Muscle of back (tissue), 11 donors: Measurements from ENCODE around the gene NADK2. TPM values are rescaled to one million over a fixed set of nuclear protein-coding genes. Genes with fewer than 3 reads are reported as not detected.
"Not testable (repeated sequence)": the region's sequence is repeated elsewhere in the genome, so short reads cannot be mapped to it uniquely, and the experiment has no call there.

Experiments used
- DNase-seq, 3 donors: peaks; one replicate each; pipeline versions ENCODE4 v3.0.0 to v3.0.0-alpha.2; 2013
- polyA plus RNA-seq, 10 donors: library from polyadenylated mRNA; unstranded; fragments of 120-200 nt; gene quantifications; one replicate each; pipeline ENCODE4 v1.2.1, GENCODE V29; 2013; ENCODE audit not compliant: insufficient read length in 10 of 10

The NADK2 gene
- polyA plus RNA-seq, 10 donors, result 32.6 to 52.8 (median 41.7) TPM

DNA sequence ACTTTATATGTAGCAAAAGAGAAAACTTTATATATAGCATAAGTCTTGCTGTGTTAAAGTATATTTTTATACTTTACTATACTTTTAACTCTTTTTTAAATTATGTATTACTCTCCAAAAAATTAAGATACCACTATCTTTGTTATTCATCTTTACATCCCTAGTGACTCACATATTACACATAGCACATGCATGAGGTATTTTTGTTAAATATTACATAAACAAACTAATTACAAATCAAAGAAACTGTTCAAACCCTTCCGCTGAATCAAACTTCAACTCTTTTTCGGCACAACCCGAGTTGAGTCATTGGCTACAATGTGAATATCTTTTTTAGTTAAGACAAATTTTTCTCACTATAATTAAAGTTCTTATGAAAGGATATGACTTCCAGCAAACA is 32.1 kb downstream of the NADK2 start:
- DNase-seq, result no peak

DNA sequence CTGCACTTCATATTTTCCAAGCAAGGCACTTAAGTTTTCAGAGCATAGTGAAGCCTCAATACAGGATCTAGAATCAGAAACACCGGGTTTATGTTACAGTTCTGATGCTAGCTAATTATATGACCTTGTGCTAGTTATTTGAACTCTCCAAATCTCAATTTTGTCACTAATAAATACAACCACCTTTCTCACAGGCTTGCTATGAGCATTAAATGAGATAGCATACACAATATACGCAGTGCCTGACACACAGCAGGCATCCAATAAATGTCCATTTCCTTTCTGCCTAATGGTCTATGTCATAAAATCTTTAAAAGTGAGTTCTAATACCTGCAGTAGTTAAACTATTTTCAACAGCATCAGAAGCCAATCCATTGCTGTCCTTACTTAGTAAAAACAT is 32.9 kb downstream of the NADK2 start:
- DNase-seq, result no peak

DNA sequence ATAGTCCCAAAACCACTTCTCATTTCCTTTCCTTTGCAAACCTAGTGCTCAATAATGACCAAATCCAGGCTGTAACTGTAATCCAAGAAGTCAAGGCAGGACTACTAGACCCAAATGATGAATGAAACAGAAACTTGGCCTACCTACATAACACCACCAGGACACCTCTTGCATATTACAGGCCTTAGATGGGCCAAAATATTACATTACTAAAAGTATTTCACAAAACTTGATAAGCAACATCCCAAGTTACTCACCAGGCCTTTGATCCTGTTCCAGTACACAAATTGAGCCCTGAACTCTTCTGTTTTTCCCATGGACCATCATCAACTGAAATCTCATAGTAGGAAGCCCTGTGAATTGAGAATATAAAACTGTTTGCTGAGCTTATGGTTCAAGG is 34.8 kb downstream of the NADK2 start:
- DNase-seq, result no peak

DNA sequence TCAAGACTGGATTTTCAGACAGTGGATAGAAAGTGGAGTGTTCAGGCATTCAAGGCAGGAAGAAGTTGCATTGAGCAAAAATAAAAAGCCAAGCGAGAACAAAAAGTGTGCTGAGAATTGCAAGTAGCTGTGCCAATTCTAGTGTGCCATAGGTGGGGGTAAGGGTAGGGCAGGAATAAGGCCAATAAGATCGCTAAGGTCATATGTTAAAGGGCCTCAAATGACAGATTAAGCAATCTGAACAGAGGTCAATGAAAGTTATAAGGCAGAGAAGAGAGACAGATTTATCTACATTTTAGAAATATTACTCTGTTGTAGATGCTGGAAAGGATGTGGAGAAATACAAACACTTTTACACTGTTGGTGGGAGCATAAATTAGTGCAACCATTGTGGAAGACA is 36.4 kb downstream of the NADK2 start:
- no peak for DNase-seq

DNA sequence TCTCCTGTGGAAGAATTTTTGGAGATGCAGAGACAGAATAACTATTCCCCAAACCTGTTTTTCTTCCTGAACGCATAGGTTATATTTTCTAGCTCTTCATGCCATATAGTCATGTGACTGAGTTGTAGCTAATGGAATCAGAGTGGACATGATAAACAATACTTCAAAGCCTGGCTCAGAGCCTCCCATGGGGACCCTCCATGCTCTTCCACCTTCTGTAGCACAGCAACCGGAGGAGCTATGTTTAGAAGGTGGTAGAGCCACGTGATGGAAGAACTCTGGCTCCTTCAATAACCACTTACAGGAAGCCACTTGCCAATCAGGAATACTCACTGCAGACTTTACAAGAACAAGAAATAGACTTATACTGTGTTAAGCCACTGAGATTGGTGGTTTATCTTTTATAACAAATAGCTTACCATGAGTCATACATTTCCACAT is 39.2 kb downstream of the NADK2 start:
- peak in 1 of 3 donors; percentile 21 for DNase-seq

DNA sequence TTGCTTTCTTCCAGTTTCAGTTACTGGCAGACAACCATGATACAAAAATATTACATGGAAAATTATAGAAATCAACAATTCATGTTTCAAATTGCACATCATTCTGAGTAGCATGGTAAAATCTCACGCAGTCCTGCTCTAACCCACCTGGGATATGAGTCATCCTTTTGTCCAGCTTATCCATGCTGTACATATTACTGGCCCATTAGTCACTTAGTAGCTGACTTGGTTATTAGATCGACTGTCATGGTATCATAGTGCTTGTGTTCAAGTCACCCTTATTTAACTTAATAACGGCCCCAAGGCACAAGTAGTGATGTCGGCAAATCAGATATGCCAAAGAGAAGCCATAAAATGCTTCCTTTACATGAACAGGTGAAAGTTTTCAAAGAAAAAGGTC is 41.2 kb downstream of the NADK2 start:
- no peak for DNase-seq

DNA sequence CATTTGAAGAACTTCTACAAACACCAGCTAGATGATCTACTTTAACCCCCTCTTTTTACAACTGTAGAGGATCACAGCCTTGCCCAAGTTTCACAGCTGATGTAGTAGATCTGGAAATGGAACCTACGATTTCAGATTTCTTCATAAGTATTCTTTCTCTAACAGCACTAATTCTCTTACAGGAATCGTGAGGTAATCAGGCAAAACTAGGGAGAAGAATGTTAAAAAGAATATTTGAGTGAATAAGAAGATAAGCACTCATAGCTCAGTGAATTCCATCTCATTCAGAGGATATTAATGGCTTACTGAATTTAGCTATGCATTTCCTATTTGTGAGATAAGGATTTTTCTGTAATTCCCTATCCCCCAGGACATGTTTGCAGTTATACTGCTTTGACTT is 42.1 kb downstream of the NADK2 start:
- no peak for DNase-seq

DNA sequence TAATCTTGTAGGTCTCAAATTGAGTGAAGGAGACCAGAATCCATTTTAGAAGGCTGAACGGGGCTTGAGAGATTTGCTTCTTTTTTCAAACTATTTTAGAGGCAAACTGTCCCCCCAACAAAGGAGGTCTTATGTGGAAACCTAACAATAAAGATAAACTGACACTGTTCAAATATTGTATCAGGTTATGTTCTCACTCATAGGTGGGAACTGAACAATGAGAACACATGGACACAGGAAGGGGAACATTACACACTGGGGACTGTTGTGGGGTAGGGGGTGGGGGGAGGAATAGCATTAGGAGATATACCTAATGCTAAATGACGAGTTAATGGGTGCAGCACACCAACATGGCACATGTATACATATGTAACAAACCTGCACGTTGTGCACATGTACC is 42.9 kb downstream of the NADK2 start:
- DNase-seq, result not testable (repeated sequence)

DNA sequence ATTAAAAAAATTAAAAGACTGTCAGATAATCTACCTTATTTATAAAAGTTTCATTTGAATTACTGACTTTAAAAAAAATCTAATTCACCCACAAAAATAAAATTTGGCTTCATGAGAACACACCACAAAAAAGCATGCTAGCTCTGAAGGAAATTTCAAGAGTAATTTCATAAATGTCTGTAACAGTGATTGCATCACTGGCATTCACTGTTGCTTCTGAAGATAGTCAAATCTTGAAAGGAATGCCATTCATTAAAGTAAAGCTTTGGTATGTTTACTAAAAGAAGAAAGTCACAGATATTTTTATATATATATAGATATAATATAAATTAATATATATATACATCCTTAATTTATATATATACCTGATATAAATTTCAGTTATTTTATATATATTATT is 43.4 kb downstream of the NADK2 start:
- DNase-seq, result no peak

DNA sequence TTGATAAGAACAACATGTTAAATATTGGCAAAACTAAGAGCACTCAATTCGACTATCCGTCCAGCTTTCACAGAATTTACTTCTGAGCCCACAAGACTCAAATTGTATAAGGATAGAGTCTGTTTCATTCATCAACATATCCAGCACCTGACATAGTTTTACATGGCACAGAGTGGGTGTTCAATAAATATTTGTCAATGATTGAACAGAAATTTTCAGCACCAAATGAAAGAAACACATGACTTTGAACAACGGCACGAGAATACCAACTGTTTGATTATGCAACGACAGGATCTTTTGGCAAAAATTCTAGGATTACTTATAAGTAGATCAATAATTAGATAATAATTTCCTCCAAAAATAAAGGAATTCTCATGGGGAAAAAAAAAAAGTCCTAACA is 48.0 kb downstream of the NADK2 start:
- DNase-seq, result no peak

DNA sequence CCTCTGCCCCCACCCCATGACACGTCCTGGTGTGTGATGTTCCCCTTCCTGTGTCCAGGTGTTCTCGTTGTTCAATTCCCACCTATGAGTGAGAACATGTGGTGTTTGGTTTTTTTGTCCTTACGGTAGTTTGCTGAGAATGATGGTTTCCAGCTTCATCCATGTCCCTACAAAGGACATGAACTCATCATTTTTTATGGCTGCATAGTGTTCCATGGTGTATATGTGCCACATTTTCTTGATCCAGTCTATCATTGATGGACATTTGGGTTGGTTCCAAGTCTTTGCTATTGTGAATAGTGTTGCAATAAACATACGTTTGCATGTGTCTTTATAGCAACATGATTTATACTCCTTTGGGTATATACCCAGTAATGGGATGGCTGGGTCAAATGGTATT is 57.3 kb downstream of the NADK2 start:
- not testable (repeated sequence) for DNase-seq

DNA sequence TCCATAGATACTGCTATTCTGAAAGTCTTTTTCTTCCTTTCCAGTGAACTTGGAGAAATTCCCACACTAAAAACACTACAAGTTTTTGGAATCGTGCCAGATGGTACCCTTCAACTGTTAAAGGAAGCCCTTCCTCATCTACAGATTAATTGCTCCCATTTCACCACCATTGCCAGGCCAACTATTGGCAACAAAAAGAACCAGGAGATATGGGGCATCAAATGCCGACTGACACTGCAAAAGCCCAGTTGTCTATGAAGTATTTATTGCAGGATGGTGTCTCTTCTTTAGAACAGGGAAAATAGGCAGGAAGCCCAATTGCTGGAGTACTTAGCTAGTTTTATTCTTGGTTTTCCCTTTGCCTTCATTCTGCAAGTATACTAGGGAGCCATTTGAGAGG is 60.0 kb downstream of the NADK2 start:
- DNase-seq, result no peak

DNA sequence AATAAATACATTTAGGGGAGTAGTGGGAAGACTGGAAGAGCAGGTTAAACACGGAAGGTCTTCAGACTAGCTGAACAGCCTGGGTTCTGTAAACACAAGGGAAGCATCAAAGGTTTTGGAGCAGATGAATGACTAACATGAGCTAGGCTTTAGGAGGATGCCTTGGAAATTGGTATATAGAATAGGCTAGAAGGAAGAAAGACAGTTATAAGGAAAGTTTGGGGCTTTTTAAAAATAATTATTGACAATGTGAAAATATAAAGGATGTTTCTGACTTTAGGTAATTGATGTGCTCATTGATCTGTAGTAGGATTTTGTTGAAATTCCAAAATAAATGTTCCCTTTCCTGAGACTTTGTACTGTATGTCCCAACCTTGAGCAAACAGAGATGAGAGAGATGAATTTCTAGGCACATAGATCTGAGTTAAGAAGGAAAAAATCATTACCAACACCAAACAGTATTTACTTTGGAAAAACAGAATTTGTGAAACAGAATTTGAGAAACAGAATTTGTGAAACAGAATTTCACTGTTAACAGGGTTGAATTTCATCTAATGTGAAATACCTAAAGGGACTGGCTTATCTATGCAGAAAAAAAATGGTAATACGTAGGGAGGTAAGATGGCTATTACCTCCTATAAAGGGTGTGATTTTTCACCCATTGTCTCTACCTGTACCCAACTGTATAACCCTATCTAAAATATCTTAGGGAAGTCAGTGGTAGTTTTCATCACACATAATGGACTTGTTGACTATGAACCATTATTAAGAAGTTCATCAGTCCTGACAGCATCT is 61.0 kb downstream of the NADK2 start:
- no peak for DNase-seq

DNA sequence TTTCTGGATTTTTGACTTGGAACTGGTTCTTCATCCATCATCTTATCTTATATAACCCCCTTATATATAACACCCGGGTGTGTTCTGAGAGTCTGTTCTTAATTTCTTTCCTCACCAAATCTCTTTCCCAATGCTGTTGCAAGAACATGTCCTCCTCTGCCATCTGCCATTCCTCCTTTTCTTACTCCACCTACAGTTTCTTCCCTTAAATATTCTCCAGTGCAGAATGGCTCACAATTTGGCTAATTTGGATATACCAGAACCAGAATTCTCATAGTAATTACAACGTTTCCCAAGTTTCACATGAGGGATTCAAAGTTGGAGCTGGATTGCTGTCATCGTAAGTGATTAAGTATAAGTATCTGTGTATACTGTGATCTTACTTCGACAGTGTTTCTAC is 61.8 kb downstream of the NADK2 start:
- no peak for DNase-seq

DNA sequence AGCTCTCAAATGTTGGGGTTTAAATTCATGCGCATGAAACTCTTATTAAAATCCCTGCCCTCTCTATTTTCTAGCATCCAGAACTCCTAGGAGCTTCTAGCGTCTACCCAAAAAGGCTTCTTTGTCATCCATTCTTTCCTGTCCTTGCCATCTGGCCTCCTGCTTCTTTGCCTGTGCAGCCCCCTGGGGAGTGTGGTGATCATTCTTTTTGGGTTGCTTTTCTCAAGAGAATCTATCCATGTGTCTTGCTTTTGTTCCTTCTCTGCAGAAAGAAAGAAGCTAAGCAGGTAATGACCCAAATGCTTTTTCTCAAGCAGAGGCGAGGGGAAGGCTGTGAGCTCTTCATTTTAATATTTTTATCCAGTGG is 63.2 kb downstream of the NADK2 start:
- no peak for DNase-seq

DNA sequence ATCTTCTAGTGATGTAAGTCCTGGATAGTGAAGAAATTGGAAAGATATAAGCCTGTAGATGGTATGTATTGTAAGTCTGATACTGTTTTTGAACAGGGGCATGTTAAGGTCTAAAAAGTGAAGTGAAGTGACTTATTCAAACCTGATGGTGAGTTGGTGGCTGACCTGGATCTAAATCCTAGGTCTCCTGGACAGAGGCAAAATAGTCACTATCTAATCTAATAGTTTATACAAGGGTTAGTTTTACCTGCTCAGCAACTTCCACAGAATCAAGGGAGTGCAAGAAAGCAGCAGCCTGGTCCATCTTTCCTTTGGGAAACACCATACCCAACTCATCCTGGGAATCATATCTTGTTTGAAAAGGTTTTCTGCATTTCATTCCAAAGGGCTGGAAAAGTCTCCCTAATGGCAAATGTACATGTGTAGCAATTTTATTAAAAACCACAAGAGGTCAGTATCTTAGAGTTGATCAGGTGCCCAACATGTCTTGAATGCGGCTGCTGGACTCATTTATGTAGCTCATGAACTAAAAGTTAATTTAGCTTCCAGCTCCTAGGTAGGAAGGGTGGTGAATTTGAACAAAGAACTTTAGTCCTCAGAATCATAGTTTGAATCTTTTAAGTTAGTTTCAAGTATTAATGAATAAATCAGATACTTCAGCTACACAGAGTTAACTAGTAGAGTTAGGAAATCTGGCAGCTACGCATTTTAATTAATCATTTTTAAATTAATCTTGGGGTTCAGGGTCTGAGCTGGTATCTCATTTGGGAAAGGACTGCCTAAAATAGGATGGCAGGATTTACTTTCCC is 63.8 kb downstream of the NADK2 start:
- DNase-seq, result peak in 1 of 3 donors; percentile 50

DNA sequence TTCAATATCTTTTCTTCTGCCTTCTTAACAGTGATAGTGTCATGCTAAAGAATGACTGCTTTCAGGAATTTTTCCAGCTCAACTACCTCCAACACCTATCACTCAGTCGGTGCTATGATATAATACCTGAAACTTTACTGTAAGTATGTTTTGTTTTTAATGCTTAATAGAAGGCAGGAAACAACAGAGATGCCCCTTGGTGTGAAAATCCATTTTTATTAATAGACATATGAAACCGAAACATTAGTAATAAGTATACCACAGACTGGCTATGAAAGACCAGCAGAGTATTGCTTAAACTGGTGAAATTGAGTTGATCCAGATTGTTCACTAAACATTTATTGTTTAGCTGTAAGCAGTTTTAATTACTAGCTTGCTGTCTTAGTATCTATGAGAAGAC is 64.6 kb downstream of the NADK2 start:
- no peak for DNase-seq

DNA sequence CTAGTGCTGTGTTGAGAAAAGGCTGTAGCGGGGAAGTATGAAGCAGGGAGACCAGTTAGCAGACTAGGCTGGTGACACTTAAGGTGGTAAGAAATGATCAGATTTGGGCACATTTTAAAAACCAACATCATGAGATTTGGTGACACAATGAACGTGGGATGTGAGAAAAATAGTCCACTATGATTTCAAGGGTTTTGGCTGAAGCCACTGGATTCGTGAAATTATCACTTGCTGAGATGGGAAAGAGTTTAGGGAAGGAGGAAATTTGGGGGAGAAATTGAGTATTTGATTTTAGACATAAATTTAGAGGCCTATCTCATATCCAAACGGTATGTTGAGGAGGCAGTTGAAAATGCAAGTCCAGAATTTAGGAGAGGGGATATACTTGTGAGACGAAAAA is 66.7 kb downstream of the NADK2 start:
- DNase-seq, result no peak

DNA sequence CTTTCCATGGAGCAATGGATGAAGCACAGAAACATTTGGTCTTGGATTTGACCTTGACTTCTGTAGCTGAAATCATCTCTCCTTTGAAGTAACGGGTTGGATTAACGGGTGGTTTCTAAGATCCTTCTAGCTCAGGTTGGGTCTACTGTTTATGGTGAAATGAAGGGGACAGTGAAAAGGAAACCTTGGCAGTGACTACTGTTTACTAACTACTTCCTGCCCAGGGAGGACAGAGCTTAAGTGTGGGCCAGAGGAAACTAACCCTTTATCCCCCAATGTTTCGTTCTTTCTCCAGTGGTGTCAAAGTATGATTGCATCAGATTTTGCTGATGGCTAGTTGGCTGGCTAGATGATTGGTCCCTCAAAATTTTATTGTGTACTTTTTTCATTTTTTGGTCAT is 67.6 kb downstream of the NADK2 start:
- DNase-seq, result no peak

DNA sequence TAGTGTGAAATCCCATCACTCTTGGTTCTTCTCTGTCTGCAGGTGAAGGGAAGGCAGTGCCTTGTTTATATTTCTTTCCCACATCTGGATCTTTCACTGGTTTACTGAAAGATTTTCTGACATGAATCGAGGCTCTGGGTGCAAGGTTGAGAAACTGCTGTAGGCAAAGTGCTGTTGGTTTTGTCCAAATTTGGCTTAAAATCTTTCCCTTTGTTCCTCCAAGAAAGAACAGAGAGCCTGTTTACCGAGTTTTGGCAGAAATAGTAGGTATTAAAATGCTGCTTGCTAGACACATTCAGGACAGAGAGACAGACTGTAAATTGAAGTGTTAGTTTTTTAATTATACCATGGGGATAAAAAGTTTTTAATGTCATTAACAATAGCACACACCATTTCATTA is 68.3 kb downstream of the NADK2 start:
- DNase-seq, result no peak

DNA sequence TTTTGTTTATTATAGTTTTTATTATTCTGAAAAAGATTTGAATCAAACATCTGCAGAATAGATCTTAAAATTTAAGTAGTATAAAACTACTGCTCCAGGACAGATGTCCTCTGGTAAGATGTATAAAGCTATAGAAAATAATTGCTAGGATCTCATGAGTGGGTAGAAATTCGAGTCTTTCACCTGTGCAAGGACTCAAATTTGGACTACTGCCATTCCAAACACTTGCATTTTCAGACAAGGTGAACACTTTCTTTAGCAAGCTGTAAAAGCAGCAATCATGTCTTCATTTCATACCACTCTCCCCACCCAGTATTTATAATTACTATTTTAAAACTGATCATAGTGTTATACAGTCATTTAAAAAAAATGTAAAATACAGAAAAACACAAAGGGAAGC is 69.1 kb downstream of the NADK2 start:
- DNase-seq, result no peak

DNA sequence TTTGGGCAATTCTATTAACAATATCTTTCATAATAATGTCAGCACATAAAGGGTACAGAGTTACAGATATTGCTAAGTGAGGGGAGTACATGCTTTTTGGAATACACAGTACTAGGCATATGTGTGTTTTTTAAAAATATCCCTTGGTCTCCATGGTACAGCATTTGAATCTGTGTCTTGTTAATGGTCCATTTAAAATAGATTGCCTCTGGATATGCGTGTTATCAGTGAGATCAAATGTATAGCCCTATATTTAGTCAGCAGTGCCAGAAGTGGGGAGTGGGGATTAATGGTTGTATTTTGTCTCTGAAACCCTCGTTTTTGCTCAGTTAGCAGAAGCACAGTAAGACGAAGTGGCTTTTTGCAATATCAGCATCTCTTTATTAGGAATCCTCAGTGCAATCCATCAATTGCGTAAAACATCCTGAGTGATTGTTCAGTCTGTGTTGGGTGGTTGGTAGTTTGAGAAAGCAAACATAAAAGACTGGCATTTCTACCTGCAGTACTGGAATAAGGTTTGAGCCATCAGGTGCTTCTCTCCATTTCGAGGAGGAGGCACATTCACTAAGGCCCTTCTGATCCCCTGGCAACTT is 70.8 kb downstream of the NADK2 start:
- DNase-seq, result no peak

DNA sequence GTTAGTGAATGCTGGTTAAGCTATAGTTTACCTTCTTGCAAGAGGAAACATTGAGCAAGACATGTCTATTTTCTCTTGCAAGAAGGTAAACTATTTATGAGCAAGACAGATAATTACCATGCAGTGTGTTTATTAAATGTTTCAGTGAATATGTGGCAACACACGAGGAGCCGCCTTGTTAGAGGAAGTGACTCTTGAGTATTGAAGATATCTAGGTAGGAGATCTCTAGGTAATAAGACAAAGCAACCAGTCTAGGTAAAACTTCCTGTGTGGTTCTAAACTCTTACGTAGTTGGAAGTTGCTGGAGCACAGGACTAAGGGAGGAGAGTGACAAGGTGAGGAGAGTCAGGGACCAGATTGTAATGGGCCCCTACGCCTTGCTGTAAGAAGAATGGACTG is 73.0 kb downstream of the NADK2 start:
- DNase-seq, result no peak
